Measurements from ENCODE around the gene GDF7. TPM values are rescaled to one million over a fixed set of nuclear protein-coding genes. Genes with fewer than 3 reads are reported as not detected.
A peak's percentile ranks its signal among the peaks of the same experiment; 100 is the strongest.

The GDF7 gene
- total and polyA plus RNA-seq, 4 experiments from 2014 or later: 0.04 to 0.26 (median 0.21) TPM

DNA sequence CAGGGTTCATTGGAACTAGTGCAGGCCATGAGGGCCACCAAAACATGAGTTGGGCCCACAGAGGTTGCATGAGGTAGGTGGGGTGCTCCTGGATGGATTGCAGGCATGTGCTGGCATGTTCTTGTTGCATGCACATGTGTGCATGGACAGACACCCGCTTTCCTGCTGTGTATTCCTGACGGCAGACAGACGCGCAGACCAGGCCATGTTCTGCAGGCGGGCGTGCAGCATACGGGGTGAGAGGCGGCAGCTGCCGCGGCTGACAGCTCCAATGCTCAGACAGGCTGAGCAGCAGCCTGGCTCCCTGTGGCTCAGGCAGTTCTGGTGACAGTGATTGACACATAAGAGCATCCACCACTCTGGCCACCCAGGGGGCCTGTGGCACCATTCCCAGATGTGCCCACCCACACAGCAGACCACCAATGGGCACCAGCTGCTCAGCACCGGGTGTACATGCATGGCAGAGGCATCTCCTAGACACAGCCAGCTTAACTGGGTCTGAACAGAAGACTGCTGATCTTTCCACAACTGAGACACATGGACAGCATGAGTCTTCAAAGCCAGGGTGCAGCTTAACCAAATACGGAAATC, 37.3 kb upstream of the GDF7 start:
- no peaks in the 10 kb centered on the region for H3K27me3 Mint-ChIP-seq
- ChIA-PET POLR2A (ENCODE audit: partially characterized antibody) (no interaction called here), CTCF (ENCODE audit: partially characterized antibody) (interaction anchor here (0.7 to 3.0 kb wide), 3 partner anchors 12 to 223 kb away, joined by 3 to 14 read pairs (median 6); no protein-coding TSS in a partner anchor)
- no peak overlapping the region for H3K4me3 Mint-ChIP-seq
- intact Hi-C loops (cut with micrococcal nuclease): no loop called here
- no peak overlapping the region for H3K27ac Mint-ChIP-seq
- Histone ChIP-seq H3K4me3 (ENCODE audit: low read length in 2 of 2) (no peak overlapping the region), H3K27me3 (ENCODE audit: insufficient read depth, low read length) (no peaks in the 10 kb centered on the region), H3K36me3 (ENCODE audit: insufficient read depth, low read length) (peaks cover 3% of the 10 kb centered on the region), H3K4me1 (ENCODE audit: insufficient read depth, low read length) (no peaks in the 10 kb centered on the region), H3K27ac (ENCODE audit: low read depth, low read length) (no peak overlapping the region), H3K9me3 (ENCODE audit: control insufficient read depth in 1 of 2, low read length in 2 of 2) (no peaks in the 10 kb centered on the region)
- no peaks in the 10 kb centered on the region for H3K9me3 Mint-ChIP-seq
- DNase-seq: no peak
- peaks cover 0 to 1% (median 0%) of the 10 kb centered on the region in 4 donors for H3K4me1 Mint-ChIP-seq
- peaks cover 4 to 23% of the 10 kb centered on the region in 2 donors for H3K36me3 Mint-ChIP-seq

DNA sequence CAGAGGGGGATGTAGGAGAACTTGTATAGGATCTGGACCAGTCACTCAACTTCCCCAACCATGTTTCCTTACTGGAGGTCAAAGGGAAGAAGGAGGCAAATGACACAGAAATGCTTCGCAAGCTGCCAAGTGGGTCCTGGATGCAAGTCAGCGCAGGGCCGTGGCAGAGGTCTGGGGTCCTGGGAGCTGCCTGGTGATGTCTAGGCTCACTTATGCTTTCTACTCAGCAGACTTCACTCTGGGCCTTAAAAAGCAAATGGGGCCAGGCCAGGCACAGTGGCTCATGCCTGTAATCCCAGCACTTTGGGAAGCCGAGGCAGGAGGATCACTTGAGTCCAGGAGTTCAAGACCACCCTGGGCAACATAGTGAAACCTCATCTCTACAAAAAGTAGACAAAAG, 36.0 kb upstream of the GDF7 start:
- no peaks in the 10 kb centered on the region for H3K27me3 ChIP-seq (ENCODE audit: insufficient read depth, low read length)
- H3K9me3 Mint-ChIP-seq: no peaks in the 10 kb centered on the region
- ChIA-PET POLR2A (ENCODE audit: partially characterized antibody) (interaction anchor here (1.0 kb wide), 1 partner anchor 113 kb away, joined by 4 read pairs; no protein-coding TSS in a partner anchor), CTCF (ENCODE audit: partially characterized antibody) (interaction anchor here (0.9 to 3.0 kb wide), 2 partner anchors 11 to 13 kb away, joined by 3 to 14 read pairs; no protein-coding TSS in a partner anchor)
- no peak overlapping the region for H3K4me3 Mint-ChIP-seq
- no peaks in the 10 kb centered on the region for H3K27me3 Mint-ChIP-seq
- no peak overlapping the region for H3K27ac Mint-ChIP-seq
- H3K27ac ChIP-seq (ENCODE audit: low read depth, low read length): no peak overlapping the region
- H3K36me3 ChIP-seq (ENCODE audit: insufficient read depth, low read length): no peaks in the 10 kb centered on the region
- H3K9me3 ChIP-seq (ENCODE audit: control insufficient read depth in 1 of 2, low read length in 2 of 2): no peaks in the 10 kb centered on the region
- H3K4me1 ChIP-seq (ENCODE audit: insufficient read depth, low read length): no peaks in the 10 kb centered on the region
- DNase-seq: no peak
- intact Hi-C loops (cut with micrococcal nuclease): no loop called here
- H3K36me3 Mint-ChIP-seq: peaks cover 5 to 24% of the 10 kb centered on the region in 2 donors
- no peak overlapping the region for H3K4me3 ChIP-seq (ENCODE audit: low read length in 2 of 2)
- H3K4me1 Mint-ChIP-seq: peaks cover 0 to 1% (median 0%) of the 10 kb centered on the region in 4 donors

GRCh38 chr2:20631617-20632307, 35.2 kb upstream of the GDF7 start:
- Histone ChIP-seq H3K4me3 (ENCODE audit: low read length in 2 of 2) (no peak overlapping the region), H3K9me3 (ENCODE audit: control insufficient read depth in 1 of 2, low read length in 2 of 2) (no peaks in the 10 kb centered on the region), H3K36me3 (ENCODE audit: insufficient read depth, low read length) (no peaks in the 10 kb centered on the region), H3K4me1 (ENCODE audit: insufficient read depth, low read length) (no peaks in the 10 kb centered on the region), H3K27ac (ENCODE audit: low read depth, low read length) (no peak overlapping the region), H3K27me3 (ENCODE audit: insufficient read depth, low read length) (no peaks in the 10 kb centered on the region)
- CTCF ChIA-PET (ENCODE audit: partially characterized antibody): interaction anchor here (0.7 to 3.0 kb wide), 4 partner anchors 10 to 389 kb away, joined by 3 to 14 read pairs (median 3); no protein-coding TSS in a partner anchor
- no peak overlapping the region for H3K4me3 Mint-ChIP-seq
- H3K9me3 Mint-ChIP-seq: no peaks in the 10 kb centered on the region
- H3K4me1 Mint-ChIP-seq: peaks cover 0 to 1% (median 0%) of the 10 kb centered on the region in 4 donors
- peaks cover 2 to 22% of the 10 kb centered on the region in 2 donors for H3K36me3 Mint-ChIP-seq
- POLR2A ChIA-PET (ENCODE audit: partially characterized antibody): no interaction called here
- intact Hi-C loops (cut with micrococcal nuclease): no loop called here
- no peak for DNase-seq
- peak overlapping the region in 1 of 7 donors; percentile 76 for H3K27ac Mint-ChIP-seq
- no peaks in the 10 kb centered on the region for H3K27me3 Mint-ChIP-seq

DNA sequence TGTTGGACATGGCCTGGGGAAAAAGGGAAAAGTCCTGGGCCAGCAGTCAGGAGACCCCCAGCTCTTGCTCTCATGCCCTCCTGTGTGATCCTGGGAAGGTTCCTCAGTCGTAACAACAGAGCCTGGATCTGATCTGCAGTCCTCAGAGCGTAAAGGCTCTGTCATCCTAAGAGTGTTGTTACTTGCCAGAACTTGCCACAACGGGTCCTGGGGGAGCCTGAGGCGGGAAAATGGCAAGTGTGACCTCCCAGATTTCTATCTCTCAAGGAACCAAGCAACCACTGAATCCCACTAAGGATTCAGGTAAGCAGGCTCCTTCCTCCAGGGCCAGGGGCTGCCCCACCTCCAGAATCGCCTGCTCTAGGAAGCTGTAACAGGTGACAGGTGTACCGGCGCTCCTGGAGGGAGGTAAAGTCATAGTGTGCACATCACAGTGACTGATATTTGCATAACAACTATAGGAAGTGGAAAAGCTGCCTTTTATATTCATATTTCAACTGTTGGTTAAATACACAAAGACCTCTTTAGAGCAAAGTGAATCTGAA, 34.4 kb upstream of the GDF7 start:
- Mint-ChIP-seq H3K4me1 (peaks cover 0 to 1% (median 0%) of the 10 kb centered on the region in 4 donors), H3K27ac (no peak overlapping the region), H3K27me3 (no peaks in the 10 kb centered on the region), H3K36me3 (peaks cover 3 to 28% of the 10 kb centered on the region in 2 donors), H3K4me3 (no peak overlapping the region), H3K9me3 (no peaks in the 10 kb centered on the region)
- H3K9me3 ChIP-seq (ENCODE audit: control insufficient read depth in 1 of 2, low read length in 2 of 2): no peaks in the 10 kb centered on the region
- no peak overlapping the region for H3K27ac ChIP-seq (ENCODE audit: low read depth, low read length)
- H3K4me3 ChIP-seq (ENCODE audit: low read length in 2 of 2): no peak overlapping the region
- DNase-seq: no peak
- no peaks in the 10 kb centered on the region for H3K4me1 ChIP-seq (ENCODE audit: insufficient read depth, low read length)
- no peaks in the 10 kb centered on the region for H3K36me3 ChIP-seq (ENCODE audit: insufficient read depth, low read length)
- H3K27me3 ChIP-seq (ENCODE audit: insufficient read depth, low read length): no peaks in the 10 kb centered on the region
- ChIA-PET CTCF (ENCODE audit: partially characterized antibody) (interaction anchor here (1.0 to 3.0 kb wide), 3 partner anchors 9 to 221 kb away, joined by 3 to 14 read pairs (median 3); no protein-coding TSS in a partner anchor), POLR2A (ENCODE audit: partially characterized antibody) (no interaction called here)
- intact Hi-C loops (cut with micrococcal nuclease): no loop called here

DNA sequence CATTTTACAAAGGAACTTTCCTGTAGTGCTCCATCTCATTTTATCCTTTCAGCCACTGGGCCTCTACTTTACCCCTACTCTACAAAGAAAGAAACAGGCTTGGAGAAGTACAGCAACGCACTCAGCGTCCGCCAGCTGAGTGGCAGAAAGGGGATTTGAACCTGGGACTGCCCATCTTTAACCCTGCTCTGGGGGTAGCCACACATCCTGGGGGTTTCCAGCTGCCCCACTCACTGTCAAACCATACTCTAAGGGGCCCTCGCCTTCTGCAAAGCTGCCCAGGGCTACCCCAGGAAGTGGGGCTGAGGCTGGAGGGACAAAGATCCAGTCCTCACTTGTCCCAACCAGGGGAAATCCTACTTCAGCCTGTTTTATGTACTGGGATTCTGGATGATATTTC, 33.9 kb upstream of the GDF7 start:
- ChIA-PET CTCF (ENCODE audit: partially characterized antibody) (interaction anchor here (1.2 to 3.3 kb wide), 3 partner anchors 10 to 221 kb away, joined by 3 to 20 read pairs (median 3); no protein-coding TSS in a partner anchor), POLR2A (ENCODE audit: partially characterized antibody) (no interaction called here)
- no peak for DNase-seq
- no peaks in the 10 kb centered on the region for H3K27me3 ChIP-seq (ENCODE audit: insufficient read depth, low read length)
- Mint-ChIP-seq H3K36me3 (peaks cover 8 to 30% of the 10 kb centered on the region in 2 donors), H3K4me1 (peaks cover 0 to under 1% (median 0%) of the 10 kb centered on the region in 4 donors), H3K4me3 (no peak overlapping the region), H3K27ac (no peak overlapping the region), H3K27me3 (no peaks in the 10 kb centered on the region), H3K9me3 (no peaks in the 10 kb centered on the region)
- H3K4me3 ChIP-seq (ENCODE audit: low read length in 2 of 2): no peak overlapping the region
- no peaks in the 10 kb centered on the region for H3K9me3 ChIP-seq (ENCODE audit: control insufficient read depth in 1 of 2, low read length in 2 of 2)
- H3K36me3 ChIP-seq (ENCODE audit: insufficient read depth, low read length): no peaks in the 10 kb centered on the region
- no peaks in the 10 kb centered on the region for H3K4me1 ChIP-seq (ENCODE audit: insufficient read depth, low read length)
- intact Hi-C loops (cut with micrococcal nuclease): no loop called here
- H3K27ac ChIP-seq (ENCODE audit: low read depth, low read length): no peak overlapping the region

DNA sequence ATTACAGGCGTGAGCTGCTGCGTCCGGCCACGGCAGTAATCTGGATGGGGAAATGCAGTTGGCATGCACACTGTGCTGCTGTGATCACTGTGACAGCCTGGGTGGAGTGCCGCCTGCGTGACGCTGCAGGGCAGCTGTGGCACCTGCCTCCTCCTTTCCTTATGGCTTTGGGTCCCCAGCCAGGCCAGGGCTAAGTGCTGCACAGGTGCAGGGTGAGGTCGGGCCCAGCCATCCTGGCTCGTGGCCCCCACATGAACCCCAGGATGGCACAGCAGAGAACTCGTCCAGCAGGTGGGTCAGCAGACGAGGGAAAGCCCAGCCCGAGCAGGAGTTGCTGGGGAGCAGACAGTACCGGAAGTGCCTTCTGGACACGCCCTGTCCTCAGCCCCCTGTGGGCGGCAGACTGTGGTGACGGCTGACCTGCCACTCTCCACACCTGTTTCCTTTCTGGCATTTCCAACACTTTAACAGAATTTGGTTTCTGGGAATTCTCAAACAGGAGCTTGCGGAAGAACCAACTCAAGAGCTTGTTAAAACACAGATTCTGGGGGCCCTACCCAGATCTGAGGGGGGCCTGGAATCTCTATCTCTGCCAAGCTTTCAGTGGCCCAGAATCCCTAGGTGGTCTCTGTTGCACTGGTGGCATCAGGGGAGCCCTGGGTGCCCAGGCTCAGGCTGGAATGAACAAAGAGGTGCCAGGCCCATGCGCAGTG, 33.0 kb upstream of the GDF7 start:
- H3K9me3 Mint-ChIP-seq: no peaks in the 10 kb centered on the region
- peaks cover 12 to 27% of the 10 kb centered on the region in 2 donors for H3K36me3 Mint-ChIP-seq
- CTCF ChIA-PET (ENCODE audit: partially characterized antibody): interaction anchor here (0.7 to 3.3 kb wide), 5 partner anchors 9 to 222 kb away, joined by 3 to 20 read pairs (median 5); partner anchors contain the start of genes HS1BP3 and RHOB

More for the DNA sequence above, 33.0 kb upstream of the GDF7 start:
- DNase-seq: no peak
- Histone ChIP-seq H3K4me1 (ENCODE audit: insufficient read depth, low read length) (no peaks in the 10 kb centered on the region), H3K9me3 (ENCODE audit: control insufficient read depth in 1 of 2, low read length in 2 of 2) (no peaks in the 10 kb centered on the region), H3K27me3 (ENCODE audit: insufficient read depth, low read length) (no peaks in the 10 kb centered on the region), H3K27ac (ENCODE audit: low read depth, low read length) (no peak overlapping the region), H3K4me3 (ENCODE audit: low read length in 2 of 2) (no peak overlapping the region), H3K36me3 (ENCODE audit: insufficient read depth, low read length) (peaks cover 3% of the 10 kb centered on the region)
- intact Hi-C loops (cut with micrococcal nuclease): no loop called here
- H3K4me3 Mint-ChIP-seq: no peak overlapping the region
- no peaks in the 10 kb centered on the region for H3K27me3 Mint-ChIP-seq
- POLR2A ChIA-PET (ENCODE audit: partially characterized antibody): interaction anchor here (1.3 to 1.6 kb wide), 2 partner anchors 17 to 187 kb away, joined by 4 to 5 read pairs; partner anchors contain the start of genes HS1BP3 and RHOB
- no peak overlapping the region for H3K27ac Mint-ChIP-seq
- H3K4me1 Mint-ChIP-seq: no peaks in the 10 kb centered on the region
